ENCODE measurements around the gene UGT3A1. TPM values are rescaled to one million over a fixed set of nuclear protein-coding genes. Genes with fewer than 3 reads are reported as not detected.

UGT3A1 gene
- total RNA-seq, 1 experiment from 2014 or later = not detected

- BruUV-seq (replicated peaks) = no TSS peak
- Histone ChIP-seq H3K36me3 (ENCODE audit: control insufficient read depth, insufficient read depth, low read length) (no peaks in the 10 kb centered on the region), H3K27me3 (replicated peaks; ENCODE audit: control insufficient read depth, insufficient read depth, low read length) (no peaks in the 10 kb centered on the region; the same call in 1 of the 2 replicates), H3K4me3 (ENCODE audit: low read depth, low read length) (no peak overlapping the region), H3K9me3 (no peaks in the 10 kb centered on the region), H3K4me1 (no peaks in the 10 kb centered on the region)
- Mint-ChIP-seq H3K27ac (ENCODE audit: unreplicated experiment) (no peak overlapping the region), H3K27me3 (ENCODE audit: insufficient read depth, unreplicated experiment) (peaks cover 8% of the 10 kb centered on the region), H3K36me3 (ENCODE audit: insufficient read depth, unreplicated experiment) (no peaks in the 10 kb centered on the region), H3K4me3 (ENCODE audit: unreplicated experiment) (no peak overlapping the region), H3K4me1 (ENCODE audit: low read depth, unreplicated experiment) (no peaks in the 10 kb centered on the region), H3K9me3 (ENCODE audit: unreplicated experiment) (peaks cover 24% of the 10 kb centered on the region)
- intact Hi-C loops (cut with micrococcal nuclease; ENCODE audit: unreplicated experiment) = no loop called here
- CTCF ChIA-PET = no interaction called here
- DNase-seq = no peak
- POLR2A ChIA-PET = no interaction called here
- TF ChIP-seq CTCF (IDR thresholded peaks at IDR 0.05; ENCODE audit: insufficient read depth in 1 of 2, low read depth in 1 of 2, low read length in 1 of 2, severe bottlenecking in 1 of 2, unreplicated experiment in 1 of 2) = no peak
Observed at GRCh38 chr5:35974570-35974969, 16.6 kb downstream of the UGT3A1 start.

GRCh38 chr5:35971878-35972210 lies 19.3 kb downstream of the UGT3A1 start:
- no TSS peak for BruUV-seq (replicated peaks)
- intact Hi-C loops (cut with micrococcal nuclease; ENCODE audit: unreplicated experiment) = no loop called here
- Histone ChIP-seq H3K27me3 (replicated peaks; ENCODE audit: control insufficient read depth, insufficient read depth, low read length) (no peaks in the 10 kb centered on the region; the same call in 1 of the 2 replicates), H3K4me3 (ENCODE audit: low read depth, low read length) (no peak overlapping the region), H3K9me3 (no peaks in the 10 kb centered on the region), H3K36me3 (ENCODE audit: control insufficient read depth, insufficient read depth, low read length) (no peaks in the 10 kb centered on the region), H3K4me1 (no peaks in the 10 kb centered on the region)
- H3K27me3 Mint-ChIP-seq (ENCODE audit: insufficient read depth, unreplicated experiment) = peaks cover 7% of the 10 kb centered on the region
- ChIA-PET POLR2A (no interaction called here), CTCF (no interaction called here)
- H3K9me3 Mint-ChIP-seq (ENCODE audit: unreplicated experiment) = peaks cover 7% of the 10 kb centered on the region
- H3K4me1 Mint-ChIP-seq (ENCODE audit: low read depth, unreplicated experiment) = no peaks in the 10 kb centered on the region
- TF ChIP-seq CTCF (IDR thresholded peaks at IDR 0.05; ENCODE audit: insufficient read depth in 1 of 2, low read depth in 1 of 2, low read length in 1 of 2, severe bottlenecking in 1 of 2, unreplicated experiment in 1 of 2) = no peak
- no peak overlapping the region for H3K27ac Mint-ChIP-seq (ENCODE audit: unreplicated experiment)
- no peaks in the 10 kb centered on the region for H3K36me3 Mint-ChIP-seq (ENCODE audit: insufficient read depth, unreplicated experiment)
- no peak overlapping the region for H3K4me3 Mint-ChIP-seq (ENCODE audit: unreplicated experiment)
- DNase-seq = no peak

- H3K9me3 ChIP-seq = no peaks in the 10 kb centered on the region
- no peaks in the 10 kb centered on the region for H3K36me3 ChIP-seq (ENCODE audit: control insufficient read depth, insufficient read depth, low read length)
- BruUV-seq (replicated peaks) = no TSS peak
- H3K4me1 ChIP-seq = no peaks in the 10 kb centered on the region
- no peaks in the 10 kb centered on the region; the same call in 1 of the 2 replicates for H3K27me3 ChIP-seq (replicated peaks; ENCODE audit: control insufficient read depth, insufficient read depth, low read length)
- Mint-ChIP-seq H3K4me1 (ENCODE audit: low read depth, unreplicated experiment) (no peaks in the 10 kb centered on the region), H3K36me3 (ENCODE audit: insufficient read depth, unreplicated experiment) (no peaks in the 10 kb centered on the region), H3K27me3 (ENCODE audit: insufficient read depth, unreplicated experiment) (peaks cover 4% of the 10 kb centered on the region), H3K9me3 (ENCODE audit: unreplicated experiment) (peaks cover 1% of the 10 kb centered on the region), H3K4me3 (ENCODE audit: unreplicated experiment) (no peak overlapping the region), H3K27ac (ENCODE audit: unreplicated experiment) (no peak overlapping the region)
- no peak overlapping the region for H3K4me3 ChIP-seq (ENCODE audit: low read depth, low read length)
- ChIA-PET POLR2A (no interaction called here), CTCF (no interaction called here)
- TF ChIP-seq CTCF (IDR thresholded peaks at IDR 0.05; ENCODE audit: insufficient read depth in 1 of 2, low read depth in 1 of 2, low read length in 1 of 2, severe bottlenecking in 1 of 2, unreplicated experiment in 1 of 2) = no peak
- intact Hi-C loops (cut with micrococcal nuclease; ENCODE audit: unreplicated experiment) = no loop called here
- DNase-seq = no peak
Observed at GRCh38 chr5:35971186-35971877, 19.9 kb downstream of the UGT3A1 start.

Measured in Caco-2 (cell line).